Caco-2 (cell line): ENCODE data around the gene FBXL15. TPM values are rescaled to one million over a fixed set of nuclear protein-coding genes. Genes with fewer than 3 reads are reported as not detected.
"Not testable (repeated sequence)": the region's sequence is repeated elsewhere in the genome, so short reads cannot be mapped to it uniquely, and the experiment has no call there.

Experiments used
- BruUV-seq: library from RNA; stranded (reverse); fragments of 400-500 nt; replicated peaks from 2 replicates; lab custom pipeline; 2021; lab: Mats Ljungman, UMichigan
- CTCF ChIA-PET: fragments of 300-600 bp; sonication (Branson Sonifier 250); formaldehyde crosslinking; loops from one replicate; lab custom pipeline; 2022; ENCODE audit warnings: antibody characterized with exemption; lab: Charles Lee
- POLR2A ChIA-PET: fragments of 300-600 bp; sonication (Branson Sonifier 250); formaldehyde crosslinking; loops from one replicate; lab custom pipeline; 2022; ENCODE audit warnings: antibody characterized with exemption; lab: Charles Lee
- DNase-seq, 2 experiments: peaks; one replicate each; pipeline versions ENCODE4 v3.0.0 to v3.0.0-alpha.2; 2020 to 2022
- H3K27me3 ChIP-seq: replicated peaks from 2 replicates; pipeline ENCODE4 v1.6.0; 2011; ENCODE audit warnings: low read length; ENCODE audit not compliant: control insufficient read depth, insufficient read depth
- H3K36me3 ChIP-seq: 2 replicates; pipeline ENCODE4 v1.5.1; 2011; ENCODE audit warnings: low read length; ENCODE audit not compliant: control insufficient read depth, insufficient read depth
- H3K4me1 ChIP-seq: fragments of 250-450 bp; sonication (Bioruptor Pico); 2 replicates; pipeline ENCODE4 v1.5.1; 2020; ENCODE audit warnings: mild to moderate bottlenecking
- H3K4me3 ChIP-seq: 2 replicates; pipeline ENCODE4 v1.5.1; 2011; ENCODE audit warnings: low read depth, mild to moderate bottlenecking, control low read depth, low read length
- H3K9me3 ChIP-seq: fragments of 250-450 bp; sonication (Bioruptor Pico); 2 replicates; pipeline ENCODE4 v1.5.1; 2020; ENCODE audit warnings: mild to moderate bottlenecking, moderate library complexity
- H3K27ac Mint-ChIP-seq: one replicate; pipeline ENCODE4 v1.8.0; 2022; ENCODE audit warnings: mixed read lengths; ENCODE audit not compliant: unreplicated experiment
- H3K27me3 Mint-ChIP-seq: one replicate; pipeline ENCODE4 v1.8.0; 2022; ENCODE audit warnings: mixed read lengths; ENCODE audit not compliant: insufficient read depth, unreplicated experiment
- H3K36me3 Mint-ChIP-seq: one replicate; pipeline ENCODE4 v1.8.0; 2022; ENCODE audit warnings: mild to moderate bottlenecking, mixed read lengths; ENCODE audit not compliant: insufficient read depth, unreplicated experiment
- H3K4me1 Mint-ChIP-seq: one replicate; pipeline ENCODE4 v1.8.0; 2022; ENCODE audit warnings: low read depth, mixed read lengths; ENCODE audit not compliant: unreplicated experiment
- H3K4me3 Mint-ChIP-seq: one replicate; pipeline ENCODE4 v1.8.0; 2022; ENCODE audit warnings: mild to moderate bottlenecking, moderate library complexity, mixed read lengths; ENCODE audit not compliant: unreplicated experiment
- H3K9me3 Mint-ChIP-seq: one replicate; pipeline ENCODE4 v1.8.0; 2022; ENCODE audit warnings: mixed read lengths; ENCODE audit not compliant: unreplicated experiment
- intact Hi-C: fragments of 100-400 bp; cut with micrococcal nuclease; formaldehyde crosslinking; loops from one replicate; pipeline ENCODE4 v1.10.0; 2022; ENCODE audit not compliant: unreplicated experiment
- total RNA-seq: library from RNA; stranded (reverse); gene quantifications from 2 replicates; pipeline ENCODE4 v1.2.3, GENCODE V29; 2022
- TF ChIP-seq, protein P1 (sequence below), 2 experiments: fragments of 200-600 bp in 1 of 2; IDR thresholded peaks; 1 replicate in 1 of 2; 2 replicates in 1 of 2; pipeline versions ENCODE4 v1.5.1 to v1.8.0; 2011 to 2022; ENCODE audit warnings: antibody characterized with exemption in 1 of 2, control low read depth in 1 of 2, inconsistent platforms in 1 of 2, low read depth in 1 of 2, low read length in 1 of 2, mild to moderate bottlenecking in 1 of 2, moderate library complexity in 1 of 2; ENCODE audit not compliant: insufficient read depth in 1 of 2, severe bottlenecking in 1 of 2, unreplicated experiment in 1 of 2

FBXL15 gene
- total RNA-seq, 1 experiment from 2014 or later: 7.9 TPM

- peaks cover 30% of the 10 kb centered on the region for H3K4me1 Mint-ChIP-seq
- Histone ChIP-seq H3K9me3 (no peaks in the 10 kb centered on the region), H3K27me3 (no peaks in the 10 kb centered on the region), H3K36me3 (0 out of 2 replicates have a peak, but pooled peaks cover 1% of the 10 kb centered on the region), H3K4me3 (no peak overlapping the region), H3K4me1 (peaks cover 53% of the 10 kb centered on the region)
- CTCF ChIA-PET: interaction anchor here (0.6 to 1.2 kb wide), 3 partner anchors 32 to 54 kb away, joined by 3 read pairs; partner anchors contain the start of genes ACTR1A and FBXL15
- H3K27ac Mint-ChIP-seq: peak overlapping the region; percentile 91
- H3K27me3 Mint-ChIP-seq: no peaks in the 10 kb centered on the region
- H3K36me3 Mint-ChIP-seq: peaks cover 63% of the 10 kb centered on the region
- no peak for DNase-seq
- no peaks in the 10 kb centered on the region for H3K9me3 Mint-ChIP-seq
- POLR2A ChIA-PET: interaction anchor here (0.6 to 0.7 kb wide), 2 partner anchors 49 to 261 kb away, joined by 3 to 5 read pairs; no protein-coding TSS in a partner anchor
- TF ChIP-seq, protein P1, sequence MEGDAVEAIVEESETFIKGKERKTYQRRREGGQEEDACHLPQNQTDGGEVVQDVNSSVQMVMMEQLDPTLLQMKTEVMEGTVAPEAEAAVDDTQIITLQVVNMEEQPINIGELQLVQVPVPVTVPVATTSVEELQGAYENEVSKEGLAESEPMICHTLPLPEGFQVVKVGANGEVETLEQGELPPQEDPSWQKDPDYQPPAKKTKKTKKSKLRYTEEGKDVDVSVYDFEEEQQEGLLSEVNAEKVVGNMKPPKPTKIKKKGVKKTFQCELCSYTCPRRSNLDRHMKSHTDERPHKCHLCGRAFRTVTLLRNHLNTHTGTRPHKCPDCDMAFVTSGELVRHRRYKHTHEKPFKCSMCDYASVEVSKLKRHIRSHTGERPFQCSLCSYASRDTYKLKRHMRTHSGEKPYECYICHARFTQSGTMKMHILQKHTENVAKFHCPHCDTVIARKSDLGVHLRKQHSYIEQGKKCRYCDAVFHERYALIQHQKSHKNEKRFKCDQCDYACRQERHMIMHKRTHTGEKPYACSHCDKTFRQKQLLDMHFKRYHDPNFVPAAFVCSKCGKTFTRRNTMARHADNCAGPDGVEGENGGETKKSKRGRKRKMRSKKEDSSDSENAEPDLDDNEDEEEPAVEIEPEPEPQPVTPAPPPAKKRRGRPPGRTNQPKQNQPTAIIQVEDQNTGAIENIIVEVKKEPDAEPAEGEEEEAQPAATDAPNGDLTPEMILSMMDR (IDR thresholded peaks at IDR 0.05; ENCODE audit: insufficient read depth in 1 of 2, low read depth in 1 of 2, low read length in 1 of 2, severe bottlenecking in 1 of 2, unreplicated experiment in 1 of 2): no peak
- intact Hi-C loops: no loop called here
- BruUV-seq: no TSS peak
- H3K4me3 Mint-ChIP-seq: peak overlapping the region; percentile 51
These were observed 32.2 kb downstream of the FBXL15 start for GRCh38 chr10:102452672-102453340.

GRCh38 chr10:102453502-102453901, 32.9 kb downstream of the FBXL15 start:
- H3K36me3 Mint-ChIP-seq: peaks cover 63% of the 10 kb centered on the region
- CTCF ChIA-PET: interaction anchor here (1.2 kb wide), 2 partner anchors 33 to 54 kb away, joined by 3 read pairs; partner anchors contain the start of gene FBXL15
- H3K4me1 Mint-ChIP-seq: peaks cover 34% of the 10 kb centered on the region

DNA sequence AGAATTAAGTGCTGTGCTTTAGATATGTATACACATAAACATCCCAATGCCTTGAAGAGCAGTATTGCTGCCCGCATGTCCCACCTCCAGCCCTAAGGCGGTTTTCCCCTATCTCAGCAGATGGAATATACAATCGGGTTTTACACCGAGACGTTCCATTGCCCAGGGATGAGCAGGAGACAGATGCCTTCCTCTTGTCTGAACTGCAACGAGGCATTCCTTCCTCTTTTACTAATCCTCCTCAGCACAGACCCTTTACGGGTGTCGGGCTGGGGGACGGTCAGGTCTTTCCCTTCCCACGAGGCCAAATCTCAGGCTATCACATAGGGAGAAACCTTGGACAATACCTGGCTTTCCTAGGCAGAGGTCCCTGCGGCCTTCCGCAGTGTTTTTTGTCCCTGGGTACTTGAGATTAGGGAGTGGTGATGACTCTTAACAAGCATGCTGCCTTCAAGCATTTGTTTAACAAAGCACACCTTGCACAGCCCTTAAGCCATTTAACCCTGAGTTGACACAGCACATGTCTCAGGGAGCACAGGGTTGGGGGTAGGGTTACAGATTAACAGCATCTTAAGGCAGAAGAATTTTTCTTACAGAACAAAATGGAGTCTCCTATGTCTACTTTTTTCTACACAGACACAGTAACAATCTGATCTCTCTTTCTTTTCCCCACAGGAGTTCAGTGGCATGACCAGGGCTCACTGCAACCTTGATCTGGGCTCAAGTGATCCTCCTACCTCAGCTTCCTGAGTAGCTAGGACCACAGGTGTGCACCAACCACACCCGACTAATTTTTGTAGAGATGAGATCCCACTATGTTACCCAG, 34.2 kb downstream of the FBXL15 start:
- intact Hi-C loops: loop anchor here (1.0 kb wide), 1 partner anchor 47 kb away; the partner anchor contains the start of gene ACTR1A
- H3K9me3 ChIP-seq, H3K36me3 ChIP-seq, POLR2A ChIA-PET, H3K27me3 ChIP-seq, CTCF ChIA-PET, H3K27me3 Mint-ChIP-seq, H3K9me3 Mint-ChIP-seq, H3K4me3 ChIP-seq: not testable (repeated sequence)
- H3K27ac Mint-ChIP-seq: peak overlapping the region; percentile 89
- peak overlapping the region; percentile 53 for H3K4me3 Mint-ChIP-seq
- H3K4me1 ChIP-seq: peaks cover 55% of the 10 kb centered on the region
- peaks cover 27% of the 10 kb centered on the region for H3K4me1 Mint-ChIP-seq
- peaks cover 54% of the 10 kb centered on the region for H3K36me3 Mint-ChIP-seq
- TSS peak; percentile 56 for BruUV-seq
- peak; percentile 61 to 78 for DNase-seq

More at GRCh38 chr10:102453502-102453901, 32.9 kb downstream of the FBXL15 start:
- TF ChIP-seq, protein P1 (IDR thresholded peaks at IDR 0.05; ENCODE audit: insufficient read depth in 1 of 2, low read depth in 1 of 2, low read length in 1 of 2, severe bottlenecking in 1 of 2, unreplicated experiment in 1 of 2): no peak
- intact Hi-C loops: no loop called here
- BruUV-seq: no TSS peak
- POLR2A ChIA-PET: interaction anchor here (0.6 to 0.7 kb wide), 2 partner anchors 50 to 260 kb away, joined by 3 to 5 read pairs; no protein-coding TSS in a partner anchor
- peak overlapping the region; percentile 51 for H3K4me3 Mint-ChIP-seq
- Histone ChIP-seq H3K27me3 (no peaks in the 10 kb centered on the region), H3K4me1 (peaks cover 57% of the 10 kb centered on the region), H3K9me3 (no peaks in the 10 kb centered on the region), H3K36me3 (0 out of 2 replicates have a peak, but pooled peaks cover 1% of the 10 kb centered on the region), H3K4me3 (no peak overlapping the region)
- no peaks in the 10 kb centered on the region for H3K27me3 Mint-ChIP-seq
- H3K27ac Mint-ChIP-seq: peak overlapping the region; percentile 91
- DNase-seq: no peak
- H3K9me3 Mint-ChIP-seq: no peaks in the 10 kb centered on the region
